Activated gamma-delta T cell treated with anti-CD3 and anti-CD28 coated beads, Interleukin-2, amount 50 U/mL, for 16 hours (primary cell): ENCODE measurements around the gene GTF2I.
A peak's percentile ranks its signal among the peaks of the same experiment; 100 is the strongest.
"Not testable (repeated sequence)": the region's sequence is repeated elsewhere in the genome, so short reads cannot be mapped to it uniquely, and the experiment has no call there.

ENCODE experiments used
- DNase-seq: peaks from one replicate; pipeline ENCODE4 v3.0.0-alpha.2; 2020; ENCODE audit warnings: low read depth

Gene GTF2I

DNA sequence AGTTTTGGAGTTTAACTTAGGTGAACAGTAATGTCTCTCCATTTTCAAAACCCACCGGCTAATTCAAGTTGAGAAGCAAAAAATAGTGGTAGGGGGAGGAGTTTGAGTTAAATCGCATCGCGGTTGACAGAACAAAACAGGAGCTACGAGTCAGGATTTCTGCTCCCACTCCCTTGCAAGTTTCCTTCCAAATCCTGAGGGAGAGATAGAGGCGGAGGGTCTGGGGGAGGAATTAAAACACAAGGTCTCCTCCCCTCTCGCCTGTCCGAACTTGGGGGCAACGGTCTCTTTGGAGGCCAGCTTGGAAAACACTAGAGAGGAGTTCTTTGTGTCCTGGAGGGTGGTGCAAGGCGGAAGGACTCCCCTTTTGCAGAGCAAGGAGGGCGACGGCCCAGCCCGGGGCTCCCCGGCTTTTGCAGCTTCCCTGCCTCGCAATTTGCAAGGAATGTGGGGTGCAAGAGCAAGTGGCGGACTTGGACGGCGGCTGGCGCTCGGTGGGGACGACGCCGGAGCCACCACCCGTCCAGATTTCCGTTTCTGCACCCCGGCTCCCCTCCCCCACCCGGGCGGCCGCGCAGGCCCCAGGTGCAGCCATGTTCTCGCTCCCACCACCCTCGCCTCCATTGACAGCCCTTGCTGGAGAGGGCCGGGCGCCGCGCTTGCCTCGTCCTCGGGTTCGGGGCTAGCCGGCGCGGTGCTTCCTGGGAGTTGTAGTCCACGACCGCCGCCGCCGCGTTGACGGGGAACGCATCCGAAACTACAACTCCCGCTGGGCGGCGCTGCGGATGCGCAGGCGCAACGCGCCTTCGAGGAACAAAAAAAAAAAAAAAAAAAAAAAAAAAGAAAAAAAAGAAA is 454 bp upstream of the GTF2I start:
- DNase-seq, result peak; percentile 96

DNA sequence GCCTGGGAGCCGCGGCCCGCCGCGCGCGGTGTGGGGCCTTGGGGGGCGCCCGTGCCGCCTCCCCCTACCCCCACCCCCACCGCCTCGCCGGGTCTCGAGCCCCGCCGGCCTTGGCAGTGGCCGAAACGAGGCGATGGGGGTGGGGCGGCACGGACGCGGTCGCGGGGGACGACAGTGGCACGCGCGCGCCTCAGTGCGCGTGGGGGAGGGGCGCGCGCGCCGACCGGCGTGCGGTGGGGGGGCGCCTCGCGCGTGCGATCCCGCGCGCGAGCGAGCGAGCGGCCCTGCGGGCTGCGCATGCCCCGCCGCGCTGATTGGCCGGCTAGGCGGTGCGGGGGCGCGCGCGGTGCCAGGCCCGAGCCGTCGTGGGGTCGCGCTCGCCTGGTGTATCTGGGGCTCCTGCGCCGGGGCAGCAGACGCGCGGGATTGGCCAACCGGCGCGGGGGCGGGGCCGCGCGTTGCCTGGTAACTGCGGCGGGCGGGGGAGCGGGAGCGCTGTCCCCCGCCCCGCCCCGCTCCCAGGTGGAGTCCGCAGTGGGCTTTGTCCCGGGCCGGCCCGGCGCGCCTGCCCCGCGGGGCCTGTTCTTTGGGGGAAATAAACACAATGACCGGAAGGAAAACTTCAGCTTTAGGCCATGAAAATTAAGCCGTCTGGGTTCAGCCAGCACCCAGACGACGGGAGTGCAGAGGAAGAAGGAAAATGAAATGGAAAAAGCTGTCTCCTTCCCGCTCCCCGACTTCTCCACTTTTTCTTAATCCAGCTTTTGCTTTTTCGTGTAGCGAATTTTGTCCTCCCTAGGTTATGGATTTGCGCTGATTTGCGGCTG is 873 bp downstream of the GTF2I start:
- DNase-seq, result peak; percentile 78

GRCh38 chr7:74660202-74660601 is 2.7 kb downstream of the GTF2I start:
- not testable (repeated sequence) for DNase-seq

GRCh38 chr7:74661836-74662794 is 4.6 kb downstream of the GTF2I start:
- not testable (repeated sequence) for DNase-seq

DNA sequence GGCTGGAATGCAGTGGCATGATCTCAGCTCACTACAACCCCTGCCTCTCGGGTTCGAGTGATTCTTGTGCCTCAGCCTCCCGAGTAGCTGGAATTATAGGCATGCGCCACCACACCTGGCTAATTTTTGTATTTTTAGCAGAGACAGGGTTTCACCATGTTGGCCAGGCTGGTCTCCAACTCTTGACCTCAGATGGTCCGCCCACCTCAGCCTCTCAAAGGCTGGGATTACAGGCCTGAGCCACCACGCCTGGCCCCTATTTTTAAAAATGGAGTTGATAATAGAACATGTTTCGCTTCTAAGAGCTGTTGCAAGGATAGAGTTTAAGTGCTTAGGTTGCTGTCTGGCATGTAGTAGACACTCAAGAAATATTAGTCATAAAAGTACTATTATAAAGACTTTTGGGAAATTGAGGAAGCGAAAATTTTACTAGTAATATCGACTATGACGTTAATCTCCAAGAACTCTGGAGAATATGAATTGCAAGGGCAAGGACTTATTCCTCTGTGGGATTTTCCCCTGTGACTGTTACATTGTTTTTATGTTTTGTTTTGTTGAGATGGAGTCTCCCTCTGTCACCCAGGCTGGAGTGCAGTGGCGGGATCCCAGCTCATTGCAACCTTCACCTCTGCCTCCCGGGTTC is 7.9 kb downstream of the GTF2I start:
- no peak for DNase-seq

DNA sequence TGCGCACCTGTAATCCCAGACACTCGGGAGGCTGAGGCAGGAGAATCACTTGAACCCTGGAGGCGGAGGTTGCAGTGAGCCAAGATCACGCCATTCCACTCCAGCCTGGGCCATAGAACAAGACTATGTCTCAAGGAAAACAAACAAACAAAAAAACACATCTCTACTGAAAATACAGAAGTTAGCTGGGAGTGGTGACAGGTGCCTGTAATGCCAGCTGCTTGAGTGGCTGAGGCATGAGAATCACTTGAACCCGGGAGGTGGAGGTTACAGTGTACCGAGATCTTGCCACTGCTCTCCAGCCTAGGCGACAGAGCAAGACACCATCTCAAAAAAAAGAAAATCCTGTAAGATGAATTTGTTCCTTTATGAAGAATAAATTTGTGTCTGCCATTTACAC is 9.5 kb downstream of the GTF2I start:
- DNase-seq, result not testable (repeated sequence)

GRCh38 chr7:74667520-74667919 is 10.0 kb downstream of the GTF2I start:
- not testable (repeated sequence) for DNase-seq

DNA sequence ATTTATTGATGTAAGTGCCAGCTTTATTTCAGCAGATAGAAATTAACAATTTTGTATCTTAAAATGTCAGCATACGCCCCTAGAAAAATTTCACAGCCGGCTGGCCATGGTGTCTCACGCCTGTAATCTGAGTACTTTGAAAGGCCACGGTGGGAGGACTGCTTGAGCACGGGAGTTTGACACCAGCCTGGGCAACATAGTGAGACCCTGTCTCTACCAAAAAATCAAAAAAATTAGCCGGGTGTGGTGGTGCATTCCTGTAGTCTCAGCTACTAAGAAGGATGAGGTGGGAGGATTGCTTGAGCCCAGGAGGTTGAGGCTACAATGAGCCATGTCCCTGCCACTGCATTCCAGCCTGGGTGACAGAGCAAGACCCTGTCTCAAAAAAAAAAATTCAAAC is 14.1 kb downstream of the GTF2I start:
- no peak for DNase-seq

DNA sequence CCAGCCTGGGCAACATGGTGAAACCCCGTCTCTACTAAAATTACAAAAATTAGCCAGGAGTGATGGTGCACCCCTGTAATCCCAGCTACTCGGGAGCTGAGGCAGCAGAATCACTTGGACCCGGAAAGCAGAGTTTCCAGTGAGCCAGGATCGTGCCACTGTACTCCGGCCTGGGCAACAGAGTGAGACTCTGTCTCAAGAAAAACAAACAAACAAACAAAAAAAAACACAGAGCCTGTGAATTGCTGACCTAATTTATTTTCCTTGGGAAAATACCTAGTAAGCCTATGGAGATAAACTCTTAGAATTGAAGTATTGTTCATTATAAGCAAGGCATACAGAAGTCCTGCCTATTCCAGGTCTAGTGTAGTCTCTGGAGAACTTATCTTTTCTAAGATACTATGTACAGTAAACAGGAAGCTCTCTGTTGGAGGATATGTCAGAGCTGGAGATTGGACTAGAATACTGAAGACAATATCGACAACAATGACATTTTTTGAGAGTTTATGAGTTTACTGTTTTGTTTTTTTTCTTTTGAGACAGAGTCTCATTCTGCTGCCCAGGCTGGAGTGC is 14.9 kb downstream of the GTF2I start:
- DNase-seq, result no peak

GRCh38 chr7:74674166-74674565 is 16.6 kb downstream of the GTF2I start:
- DNase-seq, result no peak

DNA sequence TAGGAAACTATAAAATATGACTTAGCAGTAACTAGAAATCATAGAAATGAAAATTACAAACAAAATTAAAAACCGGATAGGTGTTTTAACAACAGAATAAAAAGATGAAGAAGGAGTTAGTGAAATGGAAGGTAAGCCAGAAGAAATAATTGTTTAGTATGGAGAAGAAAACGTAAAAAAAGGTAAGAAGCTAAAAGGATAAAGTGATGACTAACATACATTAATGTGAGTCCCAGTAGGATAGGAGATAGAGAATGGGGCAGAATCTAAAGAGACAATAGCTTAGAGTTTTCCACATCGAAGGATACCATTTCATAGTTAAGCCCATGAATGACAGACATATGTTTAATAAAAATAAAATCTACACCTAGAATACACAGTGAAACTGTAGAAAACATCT is 25.3 kb downstream of the GTF2I start:
- no peak for DNase-seq

DNA sequence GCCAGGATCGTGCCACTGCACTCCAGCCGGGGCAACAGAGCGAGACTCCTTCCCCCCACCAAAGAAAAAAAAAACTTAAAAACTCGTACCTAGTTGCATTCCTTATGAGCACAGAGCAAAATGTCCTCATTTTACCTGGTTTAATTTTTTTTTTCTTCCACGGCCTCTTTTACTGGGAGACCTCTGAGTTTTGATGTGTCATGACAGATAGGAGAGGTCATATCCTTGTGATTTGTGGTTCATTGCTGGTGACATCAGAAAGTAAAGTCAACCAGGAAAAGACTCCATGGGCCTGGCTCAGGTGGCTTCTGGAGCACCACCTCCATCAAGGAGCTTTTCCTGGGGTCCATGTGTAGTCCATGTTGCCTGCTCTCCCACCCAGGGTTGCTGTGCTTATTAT is 26.3 kb downstream of the GTF2I start:
- DNase-seq, result no peak

DNA sequence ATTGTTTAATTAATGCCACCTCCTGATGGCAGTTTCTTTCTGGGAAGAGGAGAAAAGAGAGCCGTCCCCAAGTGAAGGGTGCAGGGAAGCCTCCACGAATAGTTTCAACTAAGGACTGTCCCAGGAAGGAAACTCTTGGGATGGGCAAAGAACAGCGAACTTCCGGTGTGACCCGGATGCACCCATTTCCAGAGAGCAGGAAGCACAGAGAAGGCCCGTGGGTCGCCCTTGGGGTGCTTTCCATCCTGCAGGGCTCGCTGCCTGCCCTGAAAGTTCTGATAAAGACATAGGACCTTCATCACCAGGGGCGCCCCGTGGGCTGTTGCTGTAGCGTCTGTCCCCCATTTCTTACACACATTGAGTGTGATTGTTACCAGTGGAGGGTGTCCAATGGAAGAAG is 27.0 kb downstream of the GTF2I start:
- no peak for DNase-seq

GRCh38 chr7:74684921-74685320 is 27.4 kb downstream of the GTF2I start:
- no peak for DNase-seq

DNA sequence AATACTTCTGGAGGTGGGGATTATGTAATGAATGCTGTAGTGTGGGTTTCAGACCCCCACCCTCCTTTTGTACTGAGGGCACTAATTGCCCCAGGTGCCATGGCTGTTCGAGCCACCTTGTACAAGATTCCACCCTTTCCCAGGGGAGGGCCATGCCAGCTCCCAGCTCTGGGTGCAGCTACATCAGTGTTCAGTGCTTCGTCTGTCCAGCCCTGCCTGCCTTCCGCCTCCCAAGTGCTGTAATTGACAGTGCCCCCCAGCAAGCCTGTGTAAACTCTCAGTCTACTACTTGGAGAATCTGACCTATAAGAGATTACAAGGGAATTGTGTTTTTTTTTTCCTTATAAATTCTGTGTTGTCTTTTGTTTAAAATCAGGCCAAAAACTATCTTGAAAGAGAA is 33.0 kb downstream of the GTF2I start:
- no peak for DNase-seq

DNA sequence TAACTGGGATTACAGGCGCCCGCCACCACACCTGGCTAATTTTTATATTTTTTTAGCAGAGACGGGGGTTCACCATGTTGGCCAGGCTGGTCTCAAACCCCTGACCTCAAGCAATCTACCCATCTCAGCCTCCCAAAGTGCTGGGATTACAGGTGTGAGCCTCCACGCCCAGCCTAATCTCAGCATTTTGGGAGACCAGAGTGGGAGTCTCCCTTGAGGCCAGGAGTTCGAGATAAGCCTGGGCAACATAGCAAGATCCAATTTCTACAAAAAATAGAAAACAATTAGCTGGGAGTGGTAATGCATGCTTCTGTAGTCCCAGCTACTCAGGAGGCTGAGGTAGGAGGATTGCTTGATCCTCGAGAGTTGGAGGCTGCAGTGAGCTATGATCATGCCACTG is 46.9 kb downstream of the GTF2I start:
- not testable (repeated sequence) for DNase-seq

- DNase-seq, result no peak
Measured at GRCh38 chr7:74707238-74707637, 49.7 kb downstream of the GTF2I start.

GRCh38 chr7:74708569-74709275 is 51.2 kb downstream of the GTF2I start:
- no peak for DNase-seq

DNA sequence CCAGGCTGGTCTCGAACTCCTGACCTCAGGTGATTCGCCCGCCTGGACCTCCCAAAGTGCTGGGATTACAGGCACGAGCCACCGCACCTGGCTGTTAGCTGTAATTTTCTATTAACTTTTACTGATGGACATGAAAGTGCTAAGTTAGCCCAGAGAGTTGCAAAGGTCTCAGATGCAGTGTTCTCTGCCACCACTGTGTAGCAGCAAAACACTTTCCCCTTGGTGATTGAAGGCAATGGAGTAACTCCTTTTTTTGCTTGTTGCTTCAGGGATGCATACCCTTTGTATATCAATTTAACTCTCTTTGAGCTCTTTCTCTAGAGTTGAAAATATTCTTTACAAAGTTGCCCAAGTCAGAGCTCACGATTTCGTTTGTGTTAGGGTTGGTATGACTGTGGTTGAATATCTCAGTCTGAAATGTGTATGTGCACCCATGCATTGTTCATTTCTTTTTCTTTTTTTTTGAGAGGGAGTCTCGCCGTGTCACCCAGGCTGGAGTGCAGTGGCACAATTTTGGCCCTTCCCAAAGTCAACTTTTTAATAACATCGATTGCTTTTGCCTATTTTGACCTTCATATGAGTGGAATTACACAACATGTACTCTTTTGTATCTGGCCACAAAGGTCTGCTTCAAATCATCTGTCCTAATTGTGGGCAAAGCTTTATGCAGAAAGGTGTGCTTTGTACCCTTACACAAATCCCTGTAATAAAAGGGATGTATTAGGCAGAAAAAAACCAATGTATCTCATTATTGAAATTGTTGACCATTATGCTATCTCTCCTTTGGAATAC is 52.6 kb downstream of the GTF2I start:
- no peak for DNase-seq

DNA sequence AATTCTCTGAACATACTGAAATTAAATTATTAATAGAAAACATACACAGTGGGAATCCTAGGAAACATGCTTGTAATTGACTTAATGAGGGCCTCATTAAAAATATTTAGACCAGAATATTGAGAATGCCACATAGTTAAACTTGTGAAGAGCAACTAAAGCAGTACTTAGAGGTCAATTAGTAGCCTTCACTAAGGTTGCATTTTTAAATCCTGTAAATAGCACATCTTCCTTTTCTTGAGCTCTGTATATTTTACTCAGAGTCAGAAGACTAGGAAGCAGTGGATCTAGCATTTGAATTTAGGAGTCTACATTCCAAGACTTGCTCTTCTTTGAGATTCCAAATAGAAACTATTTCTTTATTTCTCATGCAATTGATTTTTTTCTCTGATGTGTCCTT is 56.0 kb downstream of the GTF2I start:
- no peak for DNase-seq
